RWPE1 (cell line): ENCODE data around the gene NHS.

Experiments used
- CTCF ChIA-PET: fragments of 350-600 bp; sonication (Branson Sonifier 250); formaldehyde crosslinking; extraction: SDS; loops from one replicate; lab custom pipeline; 2021; lab: Yijun Ruan, JAX
- POLR2A ChIA-PET: fragments of 400-600 bp; formaldehyde crosslinking; extraction: SDS; loops from one replicate; lab custom pipeline; 2020; ENCODE audit warnings: antibody characterized with exemption; ENCODE audit not compliant: low non-redundant PET; lab: Yijun Ruan, JAX
- DNase-seq: peaks from one replicate; pipeline ENCODE4 v3.0.0; 2012; ENCODE audit warnings: low spot score
- H3K27ac ChIP-seq: fragments of 450-650 bp; 2 replicates; pipeline ENCODE4 v1.5.1; 2017
- TF ChIP-seq, protein P1 (sequence below): fragments of 450-650 bp; conservative IDR thresholded peaks from 2 replicates; pipeline ENCODE4 v1.5.1; 2017; ENCODE audit warnings: low read depth, mild to moderate bottlenecking

NHS gene

DNA sequence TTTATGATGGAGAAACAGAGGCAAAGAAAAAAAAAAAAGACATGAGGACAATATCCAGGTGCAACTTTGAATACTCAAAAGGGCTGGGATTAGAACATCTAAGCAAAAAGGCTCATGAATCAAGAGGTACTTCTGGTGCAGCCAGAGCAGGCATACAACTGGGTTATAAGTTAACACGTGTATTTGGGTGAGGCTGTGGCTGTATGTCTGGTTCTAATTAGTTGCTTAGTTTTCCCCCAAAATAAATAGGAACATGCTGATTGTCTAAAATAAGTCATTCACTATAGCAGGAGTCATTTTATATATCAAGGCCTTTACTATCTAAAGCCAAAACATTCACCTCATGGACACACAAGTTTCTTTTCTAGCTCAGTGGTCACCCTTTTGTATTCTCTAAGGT is 20.2 kb downstream of the NHS start:
- POLR2A ChIA-PET, result no interaction called here
- TF ChIP-seq, protein P1, sequence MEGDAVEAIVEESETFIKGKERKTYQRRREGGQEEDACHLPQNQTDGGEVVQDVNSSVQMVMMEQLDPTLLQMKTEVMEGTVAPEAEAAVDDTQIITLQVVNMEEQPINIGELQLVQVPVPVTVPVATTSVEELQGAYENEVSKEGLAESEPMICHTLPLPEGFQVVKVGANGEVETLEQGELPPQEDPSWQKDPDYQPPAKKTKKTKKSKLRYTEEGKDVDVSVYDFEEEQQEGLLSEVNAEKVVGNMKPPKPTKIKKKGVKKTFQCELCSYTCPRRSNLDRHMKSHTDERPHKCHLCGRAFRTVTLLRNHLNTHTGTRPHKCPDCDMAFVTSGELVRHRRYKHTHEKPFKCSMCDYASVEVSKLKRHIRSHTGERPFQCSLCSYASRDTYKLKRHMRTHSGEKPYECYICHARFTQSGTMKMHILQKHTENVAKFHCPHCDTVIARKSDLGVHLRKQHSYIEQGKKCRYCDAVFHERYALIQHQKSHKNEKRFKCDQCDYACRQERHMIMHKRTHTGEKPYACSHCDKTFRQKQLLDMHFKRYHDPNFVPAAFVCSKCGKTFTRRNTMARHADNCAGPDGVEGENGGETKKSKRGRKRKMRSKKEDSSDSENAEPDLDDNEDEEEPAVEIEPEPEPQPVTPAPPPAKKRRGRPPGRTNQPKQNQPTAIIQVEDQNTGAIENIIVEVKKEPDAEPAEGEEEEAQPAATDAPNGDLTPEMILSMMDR, result no peak
- no peak for DNase-seq
- CTCF ChIA-PET, result no interaction called here
- H3K27ac ChIP-seq, result no peak overlapping the region

DNA sequence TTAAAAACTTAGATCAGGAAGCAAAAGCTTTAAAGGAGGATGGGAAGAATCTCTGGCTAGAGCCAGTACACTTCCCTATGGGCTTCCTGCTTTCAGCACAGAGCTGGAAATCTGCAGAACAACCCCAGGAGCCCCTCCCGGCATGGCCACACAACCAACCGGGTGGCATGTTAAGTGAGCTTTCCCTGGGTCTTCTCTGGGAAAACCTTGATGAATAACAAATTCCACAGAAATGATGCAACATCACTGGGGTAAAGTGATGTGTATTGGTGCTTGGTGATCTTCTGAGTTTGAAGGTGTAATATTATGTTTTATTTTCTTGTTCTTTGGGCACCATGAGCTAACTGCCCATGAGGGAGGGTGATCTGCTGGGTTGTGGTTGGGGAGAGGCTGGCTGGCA is 22.1 kb downstream of the NHS start:
- ChIA-PET CTCF (interaction anchor here (0.6 to 0.7 kb wide), 2 partner anchors 151 to 163 kb away, joined by 3 read pairs; no protein-coding TSS in a partner anchor), POLR2A (no interaction called here)
- TF ChIP-seq, protein P1, result no peak
- H3K27ac ChIP-seq, result no peak overlapping the region
- DNase-seq, result no peak

DNA sequence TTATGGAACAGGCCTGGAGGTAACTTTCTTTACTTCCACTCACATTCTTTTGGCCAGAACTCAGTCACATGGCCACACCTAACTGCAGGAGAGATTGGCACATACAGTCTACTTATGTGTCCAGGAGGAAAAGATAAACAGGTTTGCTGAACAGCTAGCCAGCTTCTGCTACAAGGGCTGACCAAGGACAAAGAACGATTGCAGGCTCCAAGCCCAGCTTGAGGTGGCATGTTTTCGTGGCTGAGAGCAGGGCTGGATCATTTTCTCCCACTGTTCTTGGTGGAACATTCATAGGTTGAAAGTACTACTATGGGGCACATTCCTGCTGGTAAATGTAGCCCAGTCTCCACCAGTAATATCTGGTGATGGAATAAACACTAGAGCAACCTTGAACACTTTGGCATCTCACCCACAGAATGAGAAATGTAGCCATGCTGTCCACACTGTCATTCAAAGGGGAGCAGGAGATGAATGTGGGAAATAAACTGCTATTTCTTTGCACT is 28.2 kb downstream of the NHS start:
- TF ChIP-seq, protein P1, result no peak
- POLR2A ChIA-PET, result no interaction called here
- CTCF ChIA-PET, result no interaction called here
- no peak for DNase-seq
- no peak overlapping the region for H3K27ac ChIP-seq

DNA sequence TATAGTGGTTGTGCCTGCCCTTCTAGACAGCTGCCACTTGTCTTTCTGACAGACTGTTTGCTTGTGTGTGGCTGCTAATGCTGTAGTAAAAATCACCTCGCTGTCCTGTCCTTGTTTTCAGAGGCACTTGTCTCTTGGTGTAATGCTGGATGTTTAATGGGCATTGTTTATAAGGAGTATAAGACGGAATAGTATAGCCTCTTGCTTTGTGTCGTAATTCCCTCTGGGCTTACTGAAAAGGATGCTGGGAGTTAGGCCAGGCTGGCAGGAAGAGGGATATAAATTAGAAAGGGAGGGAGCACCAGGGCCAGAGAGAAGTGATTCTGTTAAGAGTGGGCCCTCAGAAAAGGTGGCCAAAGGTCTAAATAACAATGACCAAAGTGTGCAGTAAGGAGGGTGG is 29.0 kb downstream of the NHS start:
- TF ChIP-seq, protein P1, result no peak
- no peak for DNase-seq
- ChIA-PET POLR2A (no interaction called here), CTCF (no interaction called here)
- H3K27ac ChIP-seq, result no peak overlapping the region

DNA sequence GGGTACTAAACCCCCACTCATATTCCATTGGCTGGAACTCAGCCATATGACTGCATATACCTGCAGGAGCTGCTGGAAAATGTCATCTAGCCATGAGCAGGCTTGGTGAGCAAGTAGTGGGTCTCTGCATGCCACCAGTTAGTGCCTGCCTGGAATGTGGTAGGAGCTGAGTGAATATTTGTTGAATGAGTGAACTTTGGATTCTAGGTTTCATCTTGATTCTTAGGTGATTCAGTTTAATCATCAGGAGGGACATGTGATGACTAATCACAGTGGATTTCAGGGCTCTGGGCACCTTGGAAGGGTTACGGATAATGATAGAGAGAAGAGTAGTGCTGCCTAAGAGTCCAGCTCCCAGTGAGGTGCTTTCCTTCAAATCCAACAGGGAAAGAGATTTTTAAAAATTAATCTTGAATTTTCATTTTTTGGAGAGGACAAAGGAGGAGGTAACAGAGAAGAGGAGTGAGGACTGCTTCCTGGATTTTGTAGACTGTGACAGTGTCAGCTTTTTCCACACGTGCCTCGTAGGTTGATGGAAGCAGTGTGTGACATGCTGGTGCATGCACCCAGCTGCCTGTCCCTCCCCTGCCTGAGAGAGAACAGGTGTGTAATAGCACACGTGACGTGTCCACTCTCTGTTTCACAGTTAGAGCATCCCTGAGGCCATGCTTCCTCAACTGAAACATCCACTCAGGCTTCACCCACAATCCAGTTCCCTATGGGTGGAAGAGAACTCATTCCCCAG is 30.4 kb downstream of the NHS start:
- peak overlapping the region; percentile 78 for H3K27ac ChIP-seq
- ChIA-PET CTCF (no interaction called here), POLR2A (no interaction called here)
- TF ChIP-seq, protein P1, result no peak
- peak; percentile 66 for DNase-seq

DNA sequence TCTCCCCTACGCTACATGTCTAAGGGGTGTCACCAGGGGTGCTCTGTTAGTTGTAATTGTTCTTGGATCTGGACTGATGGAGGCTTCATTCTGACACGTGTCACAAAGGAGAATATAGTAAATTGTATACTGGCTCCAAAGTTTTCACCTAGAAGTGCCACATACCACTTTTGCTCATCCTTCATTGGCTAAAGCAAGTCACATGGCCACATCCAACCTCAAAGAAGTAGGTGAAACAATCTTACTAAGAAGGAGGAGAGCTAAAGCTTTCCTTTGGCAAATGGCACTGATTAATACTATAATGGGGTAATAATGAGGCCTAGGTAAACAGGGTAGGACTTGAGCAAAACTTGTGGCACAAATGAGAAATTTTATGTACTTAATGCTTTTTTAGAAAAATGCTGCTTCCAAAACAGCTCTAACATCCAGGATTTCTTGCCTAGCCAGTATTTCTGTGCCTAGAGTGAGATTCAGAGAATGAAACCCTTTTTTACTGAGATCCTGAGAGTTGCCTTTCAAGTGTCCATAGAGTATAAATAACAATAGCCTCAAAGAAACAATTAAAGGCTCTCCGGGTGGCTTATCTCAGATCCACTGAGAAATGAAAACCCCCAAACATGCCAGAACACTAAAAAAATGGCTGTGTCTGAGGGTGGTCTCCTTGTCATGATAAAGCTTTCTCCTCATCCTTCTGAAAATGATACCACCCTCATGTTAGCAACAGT is 34.7 kb downstream of the NHS start:
- ChIA-PET CTCF (no interaction called here), POLR2A (no interaction called here)
- no peak for DNase-seq
- TF ChIP-seq, protein P1, result no peak
- no peak overlapping the region for H3K27ac ChIP-seq
